Neural cell (in vitro differentiated cells): ENCODE data around the gene CCDC27. TPM values are rescaled to one million over a fixed set of nuclear protein-coding genes. Genes with fewer than 3 reads are reported as not detected.

Experiments used
- H2AFZ ChIP-seq: fragments of 200-600, 300-800 bp; sonication (generic), shearing (Covaris generic); 2 replicates; pipeline ENCODE4 v1.6.0; 2014; ENCODE audit warnings: low read depth, mild to moderate bottlenecking, antibody characterized with exemption, low read length, moderate library complexity
- H3F3A ChIP-seq: fragments of 200-600 bp; shearing (Covaris generic); 2 replicates; pipeline ENCODE4 v1.6.1; 2016; ENCODE audit warnings: mild to moderate bottlenecking, moderate library complexity, mixed read lengths, antibody characterized with exemption, low read length; ENCODE audit not compliant: insufficient read depth, poor library complexity, severe bottlenecking
- H3K27ac ChIP-seq: fragments of 200-600, 300-800 bp; sonication (generic), shearing (Covaris generic); 2 replicates; pipeline ENCODE4 v1.5.1; 2014; ENCODE audit warnings: mild to moderate bottlenecking, low read length, moderate library complexity
- H3K27me3 ChIP-seq: fragments of 300-800, 200-600 bp; sonication (generic), shearing (Covaris generic); 2 replicates; pipeline ENCODE4 v1.6.0; 2014; ENCODE audit warnings: mild to moderate bottlenecking, low read depth, low read length, moderate library complexity; ENCODE audit not compliant: insufficient read depth
- H3K36me3 ChIP-seq: fragments of 300-800, 200-600 bp; sonication (generic), shearing (Covaris generic); 2 replicates; pipeline ENCODE4 v1.5.1; 2014; ENCODE audit warnings: mild to moderate bottlenecking, antibody characterized with exemption, low read length, moderate library complexity; ENCODE audit not compliant: insufficient read depth
- H3K4me2 ChIP-seq: fragments of 300-800, 200-600 bp; sonication (generic), shearing (Covaris generic); 2 replicates; pipeline ENCODE4 v1.6.0; 2014; ENCODE audit warnings: mild to moderate bottlenecking, low read length
- H3K4me3 ChIP-seq: fragments of 300-800, 200-600 bp; sonication (generic), shearing (Covaris generic); 2 replicates; pipeline ENCODE4 v1.5.1; 2014; ENCODE audit warnings: mild to moderate bottlenecking, low read length, moderate library complexity
- H3K79me2 ChIP-seq: fragments of 200-600 bp; shearing (Covaris generic); replicated peaks from 2 replicates; pipeline ENCODE4 v1.6.0; 2014; ENCODE audit warnings: mild to moderate bottlenecking, low read length, moderate library complexity; ENCODE audit not compliant: insufficient read depth
- H3K9ac ChIP-seq: fragments of 300-800, 200-600 bp; sonication (generic), shearing (Covaris generic); 2 replicates; pipeline ENCODE4 v1.6.1; 2016; ENCODE audit warnings: mild to moderate bottlenecking, low read length, mixed read lengths
- H3K9me2 ChIP-seq: fragments of 200-600 bp; shearing (Covaris generic); 2 replicates; pipeline ENCODE4 v1.6.1; 2016; ENCODE audit warnings: mild to moderate bottlenecking, low read length, mixed read lengths; ENCODE audit not compliant: insufficient read depth
- H3K9me3 ChIP-seq: fragments of 200-600, 300-800 bp; sonication (generic), shearing (Covaris generic); 2 replicates; pipeline ENCODE4 v1.6.1; 2016; ENCODE audit warnings: mild to moderate bottlenecking, mixed run types, low read length, moderate library complexity, mixed read lengths
- H4K20me1 ChIP-seq: fragments of 200-600 bp; shearing (Covaris generic); 2 replicates; pipeline ENCODE4 v1.6.1; 2016; ENCODE audit warnings: mild to moderate bottlenecking, mixed run types; ENCODE audit not compliant: insufficient read depth
- CTCF ChIP-seq: fragments of 450-650 bp; IDR thresholded peaks from 2 replicates; pipeline ENCODE4 v1.5.1; 2014; ENCODE audit warnings: antibody characterized with exemption, mild to moderate bottlenecking, moderate library complexity; ENCODE audit not compliant: poor library complexity, severe bottlenecking
- EP300 ChIP-seq: fragments of 450-650 bp; conservative IDR thresholded peaks from 2 replicates; pipeline ENCODE4 v1.6.1; 2014; ENCODE audit warnings: antibody characterized with exemption, mild to moderate bottlenecking, moderate library complexity; ENCODE audit not compliant: poor library complexity, severe bottlenecking
- EZH2 ChIP-seq: fragments of 200-600, 300-800 bp; shearing (Covaris generic), sonication (generic); IDR thresholded peaks from 2 replicates; pipeline ENCODE4 v1.6.1; 2014; ENCODE audit warnings: antibody characterized with exemption, low read length, borderline replicate concordance, mild to moderate bottlenecking; ENCODE audit not compliant: insufficient read depth, poor library complexity, severe bottlenecking
- MXI1 ChIP-seq: fragments of 450-650 bp; conservative IDR thresholded peaks from 2 replicates; pipeline ENCODE4 v1.6.1; 2014; ENCODE audit warnings: antibody characterized with exemption, mild to moderate bottlenecking; ENCODE audit not compliant: poor library complexity, severe bottlenecking
- POLR2AphosphoS5 ChIP-seq: IDR thresholded peaks from 2 replicates; pipeline ENCODE4 v1.6.1; 2012
- RAD21 ChIP-seq: fragments of 450-650 bp; conservative IDR thresholded peaks from 2 replicates; pipeline ENCODE4 v1.6.1; 2014; ENCODE audit warnings: antibody characterized with exemption, mild to moderate bottlenecking, moderate library complexity
- REST ChIP-seq: IDR thresholded peaks from 2 replicates; pipeline ENCODE4 v1.6.1; 2012; ENCODE audit warnings: borderline replicate concordance
- SMC3 ChIP-seq: fragments of 450-650 bp; conservative IDR thresholded peaks from 2 replicates; pipeline ENCODE4 v1.6.1; 2014; ENCODE audit warnings: antibody characterized with exemption, mild to moderate bottlenecking, moderate library complexity; ENCODE audit not compliant: poor library complexity
- TAF1 ChIP-seq: IDR thresholded peaks from 2 replicates; pipeline ENCODE4 v1.6.1; 2012; ENCODE audit warnings: low read depth
- polyA plus RNA-seq: library from polyadenylated mRNA; depleted of rRNA; stranded (reverse); fragments of >200 nt; gene quantifications from 2 replicates; pipeline ENCODE4 v1.2.3, GENCODE V29; 2014

The CCDC27 gene
- polyA plus RNA-seq, 1 donor from 2014 or later = not detected

GRCh38 chr1:3777647-3778589 is 25.7 kb downstream of the CCDC27 start:
- Histone ChIP-seq H3K27ac (no peak overlapping the region), H3K79me2 (no peaks in the 10 kb centered on the region), H3K4me3 (no peak overlapping the region), H3K27me3 (no peaks in the 10 kb centered on the region), H3K4me2 (no peak overlapping the region), H3K36me3 (no peaks in the 10 kb centered on the region), H3F3A (no peaks in the 10 kb centered on the region), H3K9ac (no peak overlapping the region), H3K9me3 (no peaks in the 10 kb centered on the region), H3K9me2 (no peaks in the 10 kb centered on the region), H2AFZ (no peak overlapping the region), H4K20me1 (no peaks in the 10 kb centered on the region)
- no peak for TF ChIP-seq MXI1
- TF ChIP-seq CTCF = no peak
- no peak for TF ChIP-seq RAD21
- TF ChIP-seq SMC3 = no peak
- TF ChIP-seq REST = no peak
- TF ChIP-seq POLR2AphosphoS5 = no peak
- no peak for TF ChIP-seq EZH2
- no peak for TF ChIP-seq TAF1
- TF ChIP-seq EP300 = no peak

GRCh38 chr1:3778590-3779264 is 26.5 kb downstream of the CCDC27 start:
- Histone ChIP-seq H4K20me1 (no peaks in the 10 kb centered on the region), H3F3A (no peaks in the 10 kb centered on the region), H3K9me3 (no peaks in the 10 kb centered on the region), H3K4me2 (no peak overlapping the region), H3K4me3 (no peak overlapping the region), H3K27me3 (no peaks in the 10 kb centered on the region), H2AFZ (no peak overlapping the region), H3K9me2 (no peaks in the 10 kb centered on the region), H3K36me3 (no peaks in the 10 kb centered on the region), H3K27ac (no peak overlapping the region), H3K79me2 (no peaks in the 10 kb centered on the region), H3K9ac (no peak overlapping the region)
- TF ChIP-seq TAF1 (no peak), CTCF (no peak), EZH2 (no peak), EP300 (no peak), RAD21 (no peak), REST (no peak), POLR2AphosphoS5 (no peak), SMC3 (no peak), MXI1 (no peak)
